ENCODE data around the gene SOX6.

SOX6 gene

GRCh38 chr11:15938121-15938611 is 418.2 kb downstream of the SOX6 start:
- Histone ChIP-seq H3K9me3 (ENCODE audit: control insufficient read depth, insufficient read depth, low read length) (no peaks in the 10 kb centered on the region), H3K27me3 (ENCODE audit: control insufficient read depth, insufficient read depth, low read length) (peaks cover 2% of the 10 kb centered on the region; the same call in 1 of the 2 replicates), H3K36me3 (ENCODE audit: control insufficient read depth, insufficient read depth, low read length) (no peaks in the 10 kb centered on the region), H3K4me3 (ENCODE audit: low read length) (no peak overlapping the region), H3K27ac (ENCODE audit: low read length) (no peak overlapping the region), H3K4me1 (ENCODE audit: control insufficient read depth, insufficient read depth, low read length) (no peaks in the 10 kb centered on the region)
- WGBS (ENCODE audit: insufficient coverage, insufficient read length), result no CpG with 5 or more reads among the region's 24 CpGs
- DNase-seq (ENCODE audit: low read depth, low spot score), result no peak

- Histone ChIP-seq H3K9me3 (ENCODE audit: control insufficient read depth, insufficient read depth, low read length) (no peaks in the 10 kb centered on the region), H3K36me3 (ENCODE audit: control insufficient read depth, insufficient read depth, low read length) (no peaks in the 10 kb centered on the region), H3K4me1 (ENCODE audit: control insufficient read depth, insufficient read depth, low read length) (no peaks in the 10 kb centered on the region), H3K27me3 (ENCODE audit: control insufficient read depth, insufficient read depth, low read length) (peaks cover 2% of the 10 kb centered on the region; the same call in 1 of the 2 replicates), H3K27ac (ENCODE audit: low read length) (no peak overlapping the region), H3K4me3 (ENCODE audit: low read length) (no peak overlapping the region)
- no peak for DNase-seq (ENCODE audit: low read depth, low spot score)
- WGBS (ENCODE audit: insufficient coverage, insufficient read length), result no CpG with 5 or more reads among the region's 12 CpGs
Observed at GRCh38 chr11:15937601-15938120, 418.7 kb downstream of the SOX6 start.

GRCh38 chr11:15936011-15936410 is 420.3 kb downstream of the SOX6 start:
- no peaks in the 10 kb centered on the region for H3K9me3 ChIP-seq (ENCODE audit: control insufficient read depth, insufficient read depth, low read length)
- no peak overlapping the region for H3K27ac ChIP-seq (ENCODE audit: low read length)
- no peak for DNase-seq (ENCODE audit: low read depth, low spot score)
- no CpG with 5 or more reads among the region's 2 CpGs for WGBS (ENCODE audit: insufficient coverage, insufficient read length)
- H3K4me3 ChIP-seq (ENCODE audit: low read length), result no peak overlapping the region
- no peaks in the 10 kb centered on the region for H3K4me1 ChIP-seq (ENCODE audit: control insufficient read depth, insufficient read depth, low read length)
- no peaks in the 10 kb centered on the region for H3K27me3 ChIP-seq (ENCODE audit: control insufficient read depth, insufficient read depth, low read length)
- H3K36me3 ChIP-seq (ENCODE audit: control insufficient read depth, insufficient read depth, low read length), result no peaks in the 10 kb centered on the region

- Histone ChIP-seq H3K27me3 (ENCODE audit: control insufficient read depth, insufficient read depth, low read length) (no peaks in the 10 kb centered on the region), H3K9me3 (ENCODE audit: control insufficient read depth, insufficient read depth, low read length) (no peaks in the 10 kb centered on the region), H3K4me3 (ENCODE audit: low read length) (no peak overlapping the region), H3K36me3 (ENCODE audit: control insufficient read depth, insufficient read depth, low read length) (no peaks in the 10 kb centered on the region), H3K4me1 (ENCODE audit: control insufficient read depth, insufficient read depth, low read length) (no peaks in the 10 kb centered on the region), H3K27ac (ENCODE audit: low read length) (no peak overlapping the region)
- DNase-seq (ENCODE audit: low read depth, low spot score), result no peak
- WGBS (ENCODE audit: insufficient coverage, insufficient read length), result no CpG with 5 or more reads among the region's 8 CpGs
Observed at GRCh38 chr11:15935373-15935772, 421.0 kb downstream of the SOX6 start.

GRCh38 chr11:15933886-15934625 is 422.3 kb downstream of the SOX6 start:
- no CpG with 5 or more reads among the region's 7 CpGs for WGBS (ENCODE audit: insufficient coverage, insufficient read length)
- Histone ChIP-seq H3K4me3 (ENCODE audit: low read length) (no peak overlapping the region), H3K27ac (ENCODE audit: low read length) (no peak overlapping the region), H3K27me3 (ENCODE audit: control insufficient read depth, insufficient read depth, low read length) (no peaks in the 10 kb centered on the region), H3K36me3 (ENCODE audit: control insufficient read depth, insufficient read depth, low read length) (no peaks in the 10 kb centered on the region), H3K4me1 (ENCODE audit: control insufficient read depth, insufficient read depth, low read length) (no peaks in the 10 kb centered on the region), H3K9me3 (ENCODE audit: control insufficient read depth, insufficient read depth, low read length) (no peaks in the 10 kb centered on the region)
- no peak for DNase-seq (ENCODE audit: low read depth, low spot score)

- DNase-seq (ENCODE audit: low read depth, low spot score), result no peak
- H3K9me3 ChIP-seq (ENCODE audit: control insufficient read depth, insufficient read depth, low read length), result no peaks in the 10 kb centered on the region
- no CpG with 5 or more reads among the region's 3 CpGs for WGBS (ENCODE audit: insufficient coverage, insufficient read length)
- no peak overlapping the region for H3K4me3 ChIP-seq (ENCODE audit: low read length)
- no peak overlapping the region for H3K27ac ChIP-seq (ENCODE audit: low read length)
- no peaks in the 10 kb centered on the region for H3K27me3 ChIP-seq (ENCODE audit: control insufficient read depth, insufficient read depth, low read length)
- no peaks in the 10 kb centered on the region for H3K36me3 ChIP-seq (ENCODE audit: control insufficient read depth, insufficient read depth, low read length)
- H3K4me1 ChIP-seq (ENCODE audit: control insufficient read depth, insufficient read depth, low read length), result no peaks in the 10 kb centered on the region; the same call in 1 of the 2 replicates
Observed at GRCh38 chr11:15932417-15932816, 423.9 kb downstream of the SOX6 start.

- Histone ChIP-seq H3K9me3 (ENCODE audit: control insufficient read depth, insufficient read depth, low read length) (no peaks in the 10 kb centered on the region), H3K36me3 (ENCODE audit: control insufficient read depth, insufficient read depth, low read length) (no peaks in the 10 kb centered on the region), H3K27me3 (ENCODE audit: control insufficient read depth, insufficient read depth, low read length) (no peaks in the 10 kb centered on the region), H3K4me3 (ENCODE audit: low read length) (no peak overlapping the region), H3K4me1 (ENCODE audit: control insufficient read depth, insufficient read depth, low read length) (no peaks in the 10 kb centered on the region; the same call in 1 of the 2 replicates), H3K27ac (ENCODE audit: low read length) (no peak overlapping the region)
- WGBS (ENCODE audit: insufficient coverage, insufficient read length), result 100% methylated on average over 1 of the region's 2 CpGs
- DNase-seq (ENCODE audit: low read depth, low spot score), result no peak
Observed at GRCh38 chr11:15931497-15931896, 424.8 kb downstream of the SOX6 start.

- no peak for DNase-seq (ENCODE audit: low read depth, low spot score)
- H3K4me1 ChIP-seq (ENCODE audit: control insufficient read depth, insufficient read depth, low read length), result no peaks in the 10 kb centered on the region; the same call in 1 of the 2 replicates
Observed at GRCh38 chr11:15930442-15931025, 425.8 kb downstream of the SOX6 start.

GRCh38 chr11:15929371-15929901 is 426.9 kb downstream of the SOX6 start:
- Histone ChIP-seq H3K27ac (ENCODE audit: low read length) (no peak overlapping the region), H3K4me1 (ENCODE audit: control insufficient read depth, insufficient read depth, low read length) (no peaks in the 10 kb centered on the region; the same call in 1 of the 2 replicates), H3K4me3 (ENCODE audit: low read length) (no peak overlapping the region), H3K9me3 (ENCODE audit: control insufficient read depth, insufficient read depth, low read length) (no peaks in the 10 kb centered on the region), H3K36me3 (ENCODE audit: control insufficient read depth, insufficient read depth, low read length) (no peaks in the 10 kb centered on the region), H3K27me3 (ENCODE audit: control insufficient read depth, insufficient read depth, low read length) (no peaks in the 10 kb centered on the region)
- DNase-seq (ENCODE audit: low read depth, low spot score), result no peak
- WGBS (ENCODE audit: insufficient coverage, insufficient read length), result no CpG with 5 or more reads among the region's 3 CpGs

More at GRCh38 chr11:15930442-15931025, 425.8 kb downstream of the SOX6 start:
- Histone ChIP-seq H3K36me3 (ENCODE audit: control insufficient read depth, insufficient read depth, low read length) (no peaks in the 10 kb centered on the region), H3K27me3 (ENCODE audit: control insufficient read depth, insufficient read depth, low read length) (no peaks in the 10 kb centered on the region), H3K9me3 (ENCODE audit: control insufficient read depth, insufficient read depth, low read length) (no peaks in the 10 kb centered on the region), H3K4me3 (ENCODE audit: low read length) (no peak overlapping the region), H3K27ac (ENCODE audit: low read length) (no peak overlapping the region)
- no CpG with 5 or more reads among the region's 6 CpGs for WGBS (ENCODE audit: insufficient coverage, insufficient read length)

GRCh38 chr11:15927864-15928217 is 428.5 kb downstream of the SOX6 start:
- H3K27ac ChIP-seq (ENCODE audit: low read length), result no peak overlapping the region
- no peak for DNase-seq (ENCODE audit: low read depth, low spot score)
- no peaks in the 10 kb centered on the region for H3K9me3 ChIP-seq (ENCODE audit: control insufficient read depth, insufficient read depth, low read length)
- H3K4me3 ChIP-seq (ENCODE audit: low read length), result no peak overlapping the region
- H3K27me3 ChIP-seq (ENCODE audit: control insufficient read depth, insufficient read depth, low read length), result no peaks in the 10 kb centered on the region
- no peaks in the 10 kb centered on the region for H3K36me3 ChIP-seq (ENCODE audit: control insufficient read depth, insufficient read depth, low read length)
- H3K4me1 ChIP-seq (ENCODE audit: control insufficient read depth, insufficient read depth, low read length), result no peaks in the 10 kb centered on the region; the same call in 1 of the 2 replicates
